DOHH2 (cell line): ENCODE measurements around the gene ZNF654.

Source experiments
- H3F3A ChIP-seq: fragments of 200-600 bp; sonication (generic), shearing (Covaris generic); 2 replicates; pipeline ENCODE4 v1.6.0; 2016; ENCODE audit warnings: antibody characterized with exemption, mild to moderate bottlenecking; ENCODE audit not compliant: control insufficient read depth, insufficient read depth
- H3K27ac ChIP-seq: fragments of 200-600 bp; sonication (generic); 2 replicates; pipeline ENCODE4 v1.5.1; 2014; ENCODE audit warnings: low read depth, mild to moderate bottlenecking, low read length, moderate library complexity
- H3K27me3 ChIP-seq: fragments of 200-600 bp; sonication (generic); 2 replicates; pipeline ENCODE4 v1.6.1; 2014; ENCODE audit warnings: mild to moderate bottlenecking, low read length, mixed read lengths; ENCODE audit not compliant: control insufficient read depth
- H3K36me3 ChIP-seq: fragments of 200-600 bp; sonication (generic); 2 replicates; pipeline ENCODE4 v1.6.1; 2014; ENCODE audit warnings: mild to moderate bottlenecking, low read length, moderate library complexity, mixed read lengths; ENCODE audit not compliant: control insufficient read depth
- H3K4me1 ChIP-seq: fragments of 200-600 bp; sonication (generic); 2 replicates; pipeline ENCODE4 v1.6.1; 2014; ENCODE audit warnings: mild to moderate bottlenecking, low read length, mixed read lengths; ENCODE audit not compliant: control insufficient read depth
- H3K4me2 ChIP-seq: fragments of 200-600 bp; sonication (generic); 2 replicates; pipeline ENCODE4 v1.6.0; 2014; ENCODE audit warnings: mild to moderate bottlenecking, low read length, moderate library complexity
- H3K4me3 ChIP-seq: fragments of 200-600 bp; sonication (generic); 2 replicates; pipeline ENCODE4 v1.5.1; 2014; ENCODE audit warnings: mild to moderate bottlenecking, low read length, mixed read lengths
- H3K79me2 ChIP-seq: fragments of 200-600 bp; sonication (generic); 2 replicates; pipeline ENCODE4 v1.6.1; 2014; ENCODE audit warnings: mild to moderate bottlenecking, low read length, mixed read lengths; ENCODE audit not compliant: control insufficient read depth
- H3K9me2 ChIP-seq: fragments of 200-600 bp; sonication (generic); replicated peaks from 2 replicates; pipeline ENCODE4 v1.6.1; 2014; ENCODE audit warnings: mild to moderate bottlenecking, low read length, mixed read lengths; ENCODE audit not compliant: control insufficient read depth
- H3K9me3 ChIP-seq: fragments of 200-600 bp; sonication (generic); 2 replicates; pipeline ENCODE4 v1.6.1; 2014; ENCODE audit warnings: antibody characterized with exemption, low read length, mixed read lengths; ENCODE audit not compliant: control insufficient read depth, insufficient read depth
- H4K20me1 ChIP-seq: fragments of 200-600 bp; sonication (generic); 2 replicates; pipeline ENCODE4 v1.6.0; 2014; ENCODE audit warnings: low read depth, mild to moderate bottlenecking, antibody characterized with exemption, low read length, moderate library complexity; ENCODE audit not compliant: control insufficient read depth, insufficient read depth
- EZH2phosphoT487 ChIP-seq: fragments of 200-600 bp; sonication (generic); IDR thresholded peaks from 2 replicates; pipeline ENCODE4 v1.6.1; 2017; ENCODE audit warnings: borderline replicate concordance, mild to moderate bottlenecking, antibody characterized with exemption, low read length, moderate library complexity, mixed read lengths
- TF ChIP-seq, protein P1 (sequence below): fragments of 200-600 bp; sonication (generic); IDR thresholded peaks from one replicate; pipeline ENCODE4 v1.5.1; 2014; ENCODE audit warnings: antibody characterized with exemption, mild to moderate bottlenecking, low read depth, low read length; ENCODE audit not compliant: poor library complexity, severe bottlenecking

The ZNF654 gene

DNA sequence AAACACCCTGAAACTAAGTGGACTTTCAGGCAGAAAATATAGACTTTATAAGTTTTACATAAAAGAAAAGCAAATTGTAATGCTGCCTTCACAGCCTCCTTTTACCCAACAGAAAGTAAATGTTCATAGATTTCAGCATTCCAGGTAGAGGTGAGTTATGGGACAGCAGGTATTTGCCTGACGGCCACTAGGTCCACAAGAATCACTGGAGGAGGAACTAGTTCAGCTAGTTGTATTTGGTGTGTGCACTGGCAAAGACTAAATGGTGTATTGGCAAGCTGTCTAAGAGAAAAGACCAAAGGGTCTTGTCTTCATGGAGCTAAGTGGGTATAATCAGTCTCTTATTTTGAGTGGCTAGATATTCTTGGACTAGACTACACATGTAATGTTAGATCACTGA, 34.2 kb downstream of the ZNF654 start:
- TF ChIP-seq, protein P1, sequence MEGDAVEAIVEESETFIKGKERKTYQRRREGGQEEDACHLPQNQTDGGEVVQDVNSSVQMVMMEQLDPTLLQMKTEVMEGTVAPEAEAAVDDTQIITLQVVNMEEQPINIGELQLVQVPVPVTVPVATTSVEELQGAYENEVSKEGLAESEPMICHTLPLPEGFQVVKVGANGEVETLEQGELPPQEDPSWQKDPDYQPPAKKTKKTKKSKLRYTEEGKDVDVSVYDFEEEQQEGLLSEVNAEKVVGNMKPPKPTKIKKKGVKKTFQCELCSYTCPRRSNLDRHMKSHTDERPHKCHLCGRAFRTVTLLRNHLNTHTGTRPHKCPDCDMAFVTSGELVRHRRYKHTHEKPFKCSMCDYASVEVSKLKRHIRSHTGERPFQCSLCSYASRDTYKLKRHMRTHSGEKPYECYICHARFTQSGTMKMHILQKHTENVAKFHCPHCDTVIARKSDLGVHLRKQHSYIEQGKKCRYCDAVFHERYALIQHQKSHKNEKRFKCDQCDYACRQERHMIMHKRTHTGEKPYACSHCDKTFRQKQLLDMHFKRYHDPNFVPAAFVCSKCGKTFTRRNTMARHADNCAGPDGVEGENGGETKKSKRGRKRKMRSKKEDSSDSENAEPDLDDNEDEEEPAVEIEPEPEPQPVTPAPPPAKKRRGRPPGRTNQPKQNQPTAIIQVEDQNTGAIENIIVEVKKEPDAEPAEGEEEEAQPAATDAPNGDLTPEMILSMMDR: no peak
- no peak for TF ChIP-seq EZH2phosphoT487
- Histone ChIP-seq H3K27ac (no peak overlapping the region), H4K20me1 (no peaks in the 10 kb centered on the region), H3F3A (no peaks in the 10 kb centered on the region), H3K36me3 (peaks cover 56% of the 10 kb centered on the region), H3K4me1 (no peaks in the 10 kb centered on the region), H3K79me2 (peaks cover 25% of the 10 kb centered on the region), H3K4me2 (no peak overlapping the region), H3K9me2 (no peaks in the 10 kb centered on the region), H3K9me3 (no peaks in the 10 kb centered on the region), H3K4me3 (no peak overlapping the region), H3K27me3 (no peaks in the 10 kb centered on the region)

DNA sequence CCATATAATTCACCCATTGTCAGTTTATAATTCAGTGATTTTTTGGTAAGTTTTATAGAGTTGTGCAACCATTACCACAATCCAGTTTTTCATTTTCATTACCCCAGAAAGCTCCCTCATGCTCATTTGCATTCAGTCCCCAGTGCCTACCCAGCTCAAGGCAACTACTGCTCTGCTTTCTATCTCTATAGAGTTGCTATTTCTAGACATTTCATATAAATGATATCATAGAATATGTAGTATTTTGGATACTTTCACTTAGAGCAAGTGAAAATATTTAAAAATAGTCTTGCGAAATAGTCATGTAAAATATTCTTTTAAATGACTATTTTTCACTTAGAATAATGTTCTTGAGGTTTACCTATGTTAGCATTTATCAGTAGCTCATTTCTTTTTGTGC, 42.1 kb downstream of the ZNF654 start:
- Histone ChIP-seq H3K27ac (no peak overlapping the region), H3K4me1 (0 out of 2 replicates have a peak, but pooled peaks cover 3% of the 10 kb centered on the region), H3K4me3 (no peak overlapping the region), H3K9me2 (no peaks in the 10 kb centered on the region), H3K79me2 (peaks cover 7% of the 10 kb centered on the region; the same call in 1 of the 2 replicates), H3F3A (no peaks in the 10 kb centered on the region), H3K27me3 (no peaks in the 10 kb centered on the region), H3K36me3 (peaks cover 20% of the 10 kb centered on the region), H4K20me1 (no peaks in the 10 kb centered on the region), H3K9me3 (no peaks in the 10 kb centered on the region), H3K4me2 (no peak overlapping the region)
- TF ChIP-seq EZH2phosphoT487: no peak
- TF ChIP-seq, protein P1: no peak

DNA sequence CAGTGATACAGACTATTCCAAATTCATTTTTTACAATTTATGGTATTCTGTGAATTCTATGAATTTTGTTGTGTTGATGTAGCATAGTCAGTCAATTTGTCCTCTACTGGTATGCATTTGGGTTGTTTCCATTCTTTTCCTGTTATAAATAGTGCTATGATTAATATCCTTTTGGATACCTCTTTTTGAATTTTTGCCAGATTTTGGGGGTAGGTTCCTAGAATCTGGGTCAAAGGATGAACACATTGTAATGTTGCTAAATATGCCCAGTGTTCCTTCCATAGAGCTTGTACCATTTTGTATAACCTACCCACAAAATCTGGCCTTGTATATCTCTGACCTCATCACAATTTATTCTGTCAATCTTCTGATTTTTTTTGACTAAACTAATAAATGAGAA, 46.3 kb downstream of the ZNF654 start:
- H3F3A ChIP-seq: no peaks in the 10 kb centered on the region
- no peaks in the 10 kb centered on the region for H4K20me1 ChIP-seq
- H3K9me3 ChIP-seq: no peaks in the 10 kb centered on the region
- no peak overlapping the region for H3K4me3 ChIP-seq
- H3K79me2 ChIP-seq: 0 out of 2 replicates have a peak, but pooled peaks cover 3% of the 10 kb centered on the region
- no peak overlapping the region for H3K4me2 ChIP-seq
- H3K27ac ChIP-seq: no peak overlapping the region
- peaks cover 6% of the 10 kb centered on the region for H3K36me3 ChIP-seq
- H3K4me1 ChIP-seq: 0 out of 2 replicates have a peak, but pooled peaks cover 3% of the 10 kb centered on the region
- no peaks in the 10 kb centered on the region for H3K27me3 ChIP-seq
- TF ChIP-seq EZH2phosphoT487: no peak
- TF ChIP-seq, protein P1: no peak
- no peaks in the 10 kb centered on the region for H3K9me2 ChIP-seq
